ENCODE measurements around the gene ACOT7. TPM values are rescaled to one million over a fixed set of nuclear protein-coding genes. Genes with fewer than 3 reads are reported as not detected.
A peak's percentile ranks its signal among the peaks of the same experiment; 100 is the strongest.

The ACOT7 gene
- total and polyA plus RNA-seq, 2 of the 13 experiments (the other 11 are each of a cell fraction or from before 2014, with no cell fraction given) = 33.0 to 55.8 TPM

GRCh38 chr1:6393400-6394187 lies at the start of gene ACOT7 (continued):
- TF ChIP-seq GABPA (IDR thresholded peaks at IDR 0.05; ENCODE audit: low read depth, low read length) (peak; percentile 34; the same call in 1 of the 2 replicates), GABPA (CRISPR knock-in tag; IDR thresholded peaks at IDR 0.05; ENCODE audit: low read depth) (no peak), E2F5 (CRISPR knock-in tag; conservative IDR thresholded peaks at IDR 0.05) (0 out of 2 replicates have a peak, but pooled peaks have one; percentile 13), MYPOP (CRISPR knock-in tag; IDR thresholded peaks at IDR 0.05) (peak; percentile 89), ARID3A (IDR thresholded peaks at IDR 0.05; ENCODE audit: low read depth, low read length) (no peak), ZNF326 (CRISPR knock-in tag; IDR thresholded peaks at IDR 0.05; ENCODE audit: borderline replicate concordance) (no peak), LCORL (IDR thresholded peaks at IDR 0.05) (no peak), LCORL (CRISPR knock-in tag; IDR thresholded peaks at IDR 0.05) (peak; percentile 42; the same call in 1 of the 2 replicates), ZNF138 (CRISPR knock-in tag; IDR thresholded peaks at IDR 0.05; ENCODE audit: low read depth) (no peak), THRA (CRISPR knock-in tag; IDR thresholded peaks at IDR 0.05; ENCODE audit: borderline replicate concordance) (no peak), KLF16 (CRISPR knock-in tag; IDR thresholded peaks at IDR 0.05) (no peak), ZNF501 (CRISPR knock-in tag; IDR thresholded peaks at IDR 0.05) (no peak), HOXA9 (CRISPR knock-in tag; IDR thresholded peaks at IDR 0.05; ENCODE audit: borderline replicate concordance) (no peak), CHCHD3 (CRISPR knock-in tag; IDR thresholded peaks at IDR 0.05) (no peak)

All from HepG2 (cell line).